Chondrocyte (in vitro differentiated cells): ENCODE measurements around the gene BMP8A. TPM values are rescaled to one million over a fixed set of nuclear protein-coding genes. Genes with fewer than 3 reads are reported as not detected.
"Not testable (repeated sequence)": the region's sequence is repeated elsewhere in the genome, so short reads cannot be mapped to it uniquely, and the experiment has no call there.

Experiments
- DNase-seq: peaks from one replicate; pipeline ENCODE4 v3.0.0; 2021; ENCODE audit warnings: mixed read lengths, low spot score
- H3K27ac Mint-ChIP-seq: one replicate; pipeline ENCODE4 v1.8.0; 2021; ENCODE audit warnings: mild to moderate bottlenecking, moderate library complexity, mixed read lengths; ENCODE audit not compliant: unreplicated experiment
- H3K27me3 Mint-ChIP-seq: 2 replicates; pipeline ENCODE4 v1.8.0; 2021; ENCODE audit warnings: low read depth, mixed read lengths
- H3K36me3 Mint-ChIP-seq: 2 replicates; pipeline ENCODE4 v1.8.0; 2021; ENCODE audit warnings: low read depth, mixed read lengths
- H3K4me1 Mint-ChIP-seq: 2 replicates; pipeline ENCODE4 v1.8.0; 2021; ENCODE audit warnings: low read depth, mild to moderate bottlenecking, mixed read lengths
- H3K4me3 Mint-ChIP-seq: one replicate; pipeline ENCODE4 v1.8.0; 2021; ENCODE audit warnings: mild to moderate bottlenecking, moderate library complexity, mixed read lengths; ENCODE audit not compliant: unreplicated experiment
- H3K9me3 Mint-ChIP-seq: 2 replicates; pipeline ENCODE4 v1.8.0; 2021; ENCODE audit warnings: low read depth, mixed read lengths
- CTCF ChIP-seq: fragments of 200-600 bp; sonication (generic); IDR thresholded peaks from 2 replicates; pipeline ENCODE4 v1.5.0; 2021; ENCODE audit warnings: antibody characterized with exemption, mild to moderate bottlenecking, moderate library complexity
- long read RNA-seq: library from polyadenylated mRNA; stranded (forward); transcript quantifications from one replicate; pipeline ENCODE4 v2.0.0, GENCODE V29; 2021
- total RNA-seq: library from RNA; stranded (reverse); gene quantifications from 3 replicates; pipeline ENCODE4 v1.2.1, GENCODE V29; 2021

BMP8A gene
- 0.12 TPM in 1 of 3 replicates, not detected in the others for total RNA-seq
- long read RNA-seq = 0 reads

- peak within 1 kb of the TSS; percentile 59 for H3K4me3 Mint-ChIP-seq
- no peak within 1 kb of the TSS for H3K27ac Mint-ChIP-seq
- peak; percentile 24 for TF ChIP-seq CTCF
- peaks cover 3% of the 10 kb centered on the region for H3K27me3 Mint-ChIP-seq
- peaks cover 9% of the 10 kb centered on the region for H3K36me3 Mint-ChIP-seq
- H3K9me3 Mint-ChIP-seq = no peaks in the 10 kb centered on the region
- H3K4me1 Mint-ChIP-seq = peaks cover 4% of the 10 kb centered on the region
- peak; percentile 89 for DNase-seq
Observed at GRCh38 chr1:39491146-39491921, at the start of gene BMP8A. Gene BMP8A (plus strand): TSS chr1:39491636. CDS start chr1:39491992, 356 bp downstream.

- peaks cover 50% of the 10 kb centered on the region for H3K36me3 Mint-ChIP-seq
Observed at GRCh38 chr1:39441797-39442196, 49.6 kb upstream of the BMP8A start.

GRCh38 chr1:39445573-39445972 lies 45.9 kb upstream of the BMP8A start:
- peaks cover 3% of the 10 kb centered on the region for H3K4me1 Mint-ChIP-seq
- H3K9me3 Mint-ChIP-seq = no peaks in the 10 kb centered on the region
- H3K4me3 Mint-ChIP-seq = no peak overlapping the region
- no peak overlapping the region for H3K27ac Mint-ChIP-seq
- TF ChIP-seq CTCF = no peak
- DNase-seq = no peak
- peaks cover 54% of the 10 kb centered on the region for H3K36me3 Mint-ChIP-seq
- H3K27me3 Mint-ChIP-seq = no peaks in the 10 kb centered on the region

More at GRCh38 chr1:39441797-39442196, 49.6 kb upstream of the BMP8A start:
- no peak for DNase-seq
- H3K9me3 Mint-ChIP-seq = no peaks in the 10 kb centered on the region
- no peak overlapping the region for H3K4me3 Mint-ChIP-seq
- H3K27ac Mint-ChIP-seq = no peak overlapping the region
- H3K27me3 Mint-ChIP-seq = no peaks in the 10 kb centered on the region
- H3K4me1 Mint-ChIP-seq = peaks cover 3% of the 10 kb centered on the region
- no peak for TF ChIP-seq CTCF

GRCh38 chr1:39446986-39447567 lies 44.4 kb upstream of the BMP8A start:
- Mint-ChIP-seq H3K27me3 (no peaks in the 10 kb centered on the region), H3K9me3 (no peaks in the 10 kb centered on the region), H3K36me3 (peaks cover 57% of the 10 kb centered on the region), H3K4me1 (peaks cover 3% of the 10 kb centered on the region), H3K4me3 (no peak overlapping the region), H3K27ac (no peak overlapping the region)
- no peak for DNase-seq
- no peak for TF ChIP-seq CTCF

- DNase-seq, H3K27me3 Mint-ChIP-seq, H3K4me1 Mint-ChIP-seq, H3K9me3 Mint-ChIP-seq, H3K27ac Mint-ChIP-seq, H3K4me3 Mint-ChIP-seq: not testable (repeated sequence)
- H3K36me3 Mint-ChIP-seq = peaks cover 53% of the 10 kb centered on the region
Observed at GRCh38 chr1:39450041-39450440, 41.4 kb upstream of the BMP8A start.
